Skeletal muscle satellite cell (primary cell): ENCODE measurements around the gene NUDC.

Source experiments
- H3K27me3 ChIP-seq: 2 replicates; pipeline ENCODE4 v1.7.0; 2013; ENCODE audit warnings: low read length; ENCODE audit not compliant: control insufficient read depth, insufficient read depth
- H3K36me3 ChIP-seq: 2 replicates; pipeline ENCODE4 v1.7.0; 2013; ENCODE audit warnings: mild to moderate bottlenecking, control low read depth, low read length; ENCODE audit not compliant: insufficient read depth
- H3K4me1 ChIP-seq: 2 replicates; pipeline ENCODE4 v1.7.0; 2013; ENCODE audit warnings: low read length; ENCODE audit not compliant: control insufficient read depth, insufficient read depth
- H3K4me2 ChIP-seq: 2 replicates; pipeline ENCODE4 v1.7.0; 2013; ENCODE audit warnings: mild to moderate bottlenecking, low read length
- H3K4me3 ChIP-seq: 2 replicates; pipeline ENCODE4 v1.7.0; 2013; ENCODE audit warnings: low read length
- H3K9ac ChIP-seq: 2 replicates; pipeline ENCODE4 v1.7.0; 2013; ENCODE audit warnings: mild to moderate bottlenecking, low read depth, low read length, moderate library complexity
- H3K9me3 ChIP-seq: replicated peaks from 2 replicates; pipeline ENCODE4 v1.7.0; 2013; ENCODE audit warnings: mild to moderate bottlenecking, control low read depth, low read length

Gene NUDC

DNA sequence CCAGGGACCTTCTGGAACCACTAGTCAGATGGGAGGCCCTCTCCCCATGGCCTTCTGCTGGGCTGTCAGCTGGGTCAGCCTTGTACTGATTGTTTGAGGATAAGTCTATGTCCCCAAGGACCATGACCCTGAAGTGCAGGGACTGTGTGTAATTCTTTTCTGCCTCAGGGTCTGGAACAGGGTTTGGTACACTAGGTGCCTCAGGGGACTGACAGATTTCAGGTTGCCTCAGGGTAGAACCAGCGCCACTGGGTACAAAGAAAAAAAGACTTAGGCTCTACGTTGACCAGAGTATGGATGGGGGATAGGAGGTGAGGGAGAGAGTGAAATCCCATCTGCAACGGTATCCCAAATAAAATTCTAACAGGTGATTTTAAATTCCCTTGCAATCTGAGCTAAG is 35.8 kb downstream of the NUDC start:
- no peak overlapping the region for H3K4me2 ChIP-seq
- H3K4me1 ChIP-seq: peaks cover 27% of the 10 kb centered on the region
- H3K4me3 ChIP-seq: no peak overlapping the region
- H3K27me3 ChIP-seq: peaks cover 16% of the 10 kb centered on the region
- H3K9ac ChIP-seq: no peak overlapping the region
- peaks cover 4% of the 10 kb centered on the region for H3K9me3 ChIP-seq
- H3K36me3 ChIP-seq: no peaks in the 10 kb centered on the region

DNA sequence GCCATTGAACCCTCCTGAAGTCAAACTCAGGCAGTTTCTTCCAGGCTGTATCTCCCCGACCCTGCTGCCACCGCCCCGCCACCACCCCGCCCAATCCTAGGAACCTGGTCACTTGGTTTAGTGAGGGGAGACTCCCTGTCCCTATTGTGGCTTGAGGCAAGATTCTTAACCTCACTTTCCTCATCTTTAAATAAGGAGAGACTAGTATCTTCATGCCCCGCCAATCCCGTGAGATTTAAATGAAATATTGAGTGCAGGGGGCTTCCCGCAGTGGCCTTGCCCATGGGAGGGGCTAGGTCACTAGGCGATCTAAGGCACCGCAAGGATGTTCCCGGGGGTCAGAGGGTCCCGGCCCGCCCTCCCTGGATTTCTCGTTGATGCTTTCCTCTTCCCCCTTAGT is 37.7 kb downstream of the NUDC start:
- Histone ChIP-seq H3K9me3 (peaks cover 4% of the 10 kb centered on the region), H3K27me3 (peaks cover 16% of the 10 kb centered on the region), H3K4me2 (peak overlapping the region; percentile 85), H3K9ac (no peak overlapping the region), H3K4me1 (peaks cover 29% of the 10 kb centered on the region), H3K4me3 (no peak overlapping the region), H3K36me3 (no peaks in the 10 kb centered on the region)

GRCh38 chr1:26959722-26960624 is 38.4 kb downstream of the NUDC start, which contains the start of gene KDF1:
Gene KDF1, minus strand, starts transcription at chr1:26960468. Its CDS starts 8,088 bp downstream, at chr1:26952380.
- H3K4me3 ChIP-seq: peak within 1 kb of the TSS; percentile 52
- peaks cover 16% of the 10 kb centered on the region for H3K27me3 ChIP-seq
- peak within 1 kb of the TSS; percentile 85 for H3K4me2 ChIP-seq
- H3K4me1 ChIP-seq: peaks cover 29% of the 10 kb centered on the region
- H3K36me3 ChIP-seq: no peaks in the 10 kb centered on the region
- peaks cover 4% of the 10 kb centered on the region for H3K9me3 ChIP-seq
- H3K9ac ChIP-seq: peak within 1 kb of the TSS; percentile 46

GRCh38 chr1:26960625-26960966 is 39.1 kb downstream of the NUDC start:
- H3K4me2 ChIP-seq: peak overlapping the region; percentile 85
- H3K27me3 ChIP-seq: peaks cover 16% of the 10 kb centered on the region
- peaks cover 4% of the 10 kb centered on the region for H3K9me3 ChIP-seq
- H3K9ac ChIP-seq: no peak overlapping the region
- H3K4me3 ChIP-seq: no peak overlapping the region
- no peaks in the 10 kb centered on the region for H3K36me3 ChIP-seq
- peaks cover 29% of the 10 kb centered on the region for H3K4me1 ChIP-seq

DNA sequence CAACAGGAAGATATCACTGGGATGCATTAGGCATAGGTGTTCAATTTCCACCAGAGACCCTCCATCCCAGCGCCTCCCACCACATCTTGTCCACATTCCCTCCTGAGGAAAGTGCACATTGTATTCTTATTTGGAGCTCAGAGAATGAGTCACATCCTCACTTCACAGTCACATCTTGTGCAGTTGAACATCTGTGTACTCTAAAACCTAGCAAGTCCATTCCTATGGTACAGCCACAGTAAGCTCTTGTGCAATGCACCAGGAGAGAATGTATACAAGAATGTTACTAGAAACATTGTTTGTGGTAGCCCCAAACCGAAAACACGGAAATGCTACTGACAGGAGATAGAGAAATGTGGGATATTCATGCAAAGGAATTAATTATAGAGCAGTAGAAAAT is 40.3 kb downstream of the NUDC start:
- no peak overlapping the region for H3K9ac ChIP-seq
- no peaks in the 10 kb centered on the region for H3K36me3 ChIP-seq
- H3K4me3 ChIP-seq: no peak overlapping the region
- peak overlapping the region; percentile 32 for H3K4me2 ChIP-seq
- H3K27me3 ChIP-seq: peaks cover 16% of the 10 kb centered on the region
- no peaks in the 10 kb centered on the region for H3K9me3 ChIP-seq
- peaks cover 29% of the 10 kb centered on the region for H3K4me1 ChIP-seq

GRCh38 chr1:26965213-26965612 is 43.7 kb downstream of the NUDC start:
- no peaks in the 10 kb centered on the region for H3K9me3 ChIP-seq
- H3K9ac ChIP-seq: no peak overlapping the region
- peaks cover 9% of the 10 kb centered on the region for H3K27me3 ChIP-seq
- peaks cover 21% of the 10 kb centered on the region for H3K4me1 ChIP-seq
- no peak overlapping the region for H3K4me2 ChIP-seq
- H3K36me3 ChIP-seq: no peaks in the 10 kb centered on the region
- H3K4me3 ChIP-seq: no peak overlapping the region

- Histone ChIP-seq H3K4me1 (peaks cover 17% of the 10 kb centered on the region), H3K9me3 (no peaks in the 10 kb centered on the region), H3K27me3 (peaks cover 9% of the 10 kb centered on the region), H3K36me3 (no peaks in the 10 kb centered on the region), H3K4me2 (no peak overlapping the region), H3K9ac (no peak overlapping the region), H3K4me3 (no peak overlapping the region)
Measured at GRCh38 chr1:26965628-26966027, 44.1 kb downstream of the NUDC start.

DNA sequence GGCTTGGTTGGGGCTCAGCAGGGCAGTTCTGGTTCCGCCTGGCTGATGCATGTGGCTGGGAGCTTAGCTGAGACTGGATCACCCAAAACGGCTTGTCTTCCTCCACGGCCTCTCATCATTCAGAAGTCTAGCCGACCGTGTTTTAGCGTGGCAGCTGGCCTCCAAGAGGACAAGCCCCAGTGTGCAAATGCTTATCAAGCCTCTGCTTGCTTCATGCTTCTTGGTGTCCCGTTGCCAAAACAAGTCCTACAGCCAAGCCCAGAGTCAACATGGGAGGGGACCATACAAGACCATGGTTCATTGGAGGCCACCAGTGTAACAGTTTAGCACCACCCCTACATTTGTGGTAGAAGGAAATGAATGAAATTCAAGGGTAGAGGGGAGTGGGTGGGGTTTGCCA is 49.3 kb downstream of the NUDC start:
- Histone ChIP-seq H3K9me3 (no peaks in the 10 kb centered on the region), H3K27me3 (peaks cover 17% of the 10 kb centered on the region), H3K4me3 (no peak overlapping the region), H3K4me1 (peaks cover 5% of the 10 kb centered on the region), H3K4me2 (no peak overlapping the region), H3K36me3 (no peaks in the 10 kb centered on the region), H3K9ac (no peak overlapping the region)

DNA sequence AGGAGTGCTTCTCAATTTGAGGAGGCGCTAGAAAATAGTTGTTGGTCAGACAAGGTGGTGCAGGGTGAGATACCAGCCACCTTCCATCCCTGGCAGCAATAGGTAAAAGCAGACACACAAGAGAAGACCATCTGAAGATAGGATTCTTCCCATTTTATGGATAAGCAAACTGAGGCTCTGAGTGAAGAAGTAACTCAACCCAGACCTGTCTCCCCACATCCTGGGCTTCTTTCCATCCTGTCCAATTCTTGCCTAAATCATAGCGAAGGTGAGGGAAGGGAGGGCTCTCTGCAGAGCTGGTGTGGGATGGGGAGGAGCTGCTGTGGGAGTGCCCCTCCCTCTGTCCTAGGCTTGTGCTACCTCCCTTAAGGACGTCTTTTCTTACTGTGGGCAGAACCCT is 50.0 kb downstream of the NUDC start:
- H3K9ac ChIP-seq: no peak overlapping the region
- no peak overlapping the region for H3K4me3 ChIP-seq
- H3K27me3 ChIP-seq: peaks cover 17% of the 10 kb centered on the region
- H3K4me1 ChIP-seq: peaks cover 5% of the 10 kb centered on the region
- H3K4me2 ChIP-seq: no peak overlapping the region
- H3K36me3 ChIP-seq: no peaks in the 10 kb centered on the region
- H3K9me3 ChIP-seq: no peaks in the 10 kb centered on the region

- Histone ChIP-seq H3K4me3 (no peak overlapping the region), H3K36me3 (no peaks in the 10 kb centered on the region), H3K27me3 (peaks cover 17% of the 10 kb centered on the region), H3K4me1 (peaks cover 5% of the 10 kb centered on the region), H3K9me3 (no peaks in the 10 kb centered on the region), H3K9ac (no peak overlapping the region), H3K4me2 (no peak overlapping the region)
Measured at GRCh38 chr1:26972390-26972789, 50.8 kb downstream of the NUDC start.

DNA sequence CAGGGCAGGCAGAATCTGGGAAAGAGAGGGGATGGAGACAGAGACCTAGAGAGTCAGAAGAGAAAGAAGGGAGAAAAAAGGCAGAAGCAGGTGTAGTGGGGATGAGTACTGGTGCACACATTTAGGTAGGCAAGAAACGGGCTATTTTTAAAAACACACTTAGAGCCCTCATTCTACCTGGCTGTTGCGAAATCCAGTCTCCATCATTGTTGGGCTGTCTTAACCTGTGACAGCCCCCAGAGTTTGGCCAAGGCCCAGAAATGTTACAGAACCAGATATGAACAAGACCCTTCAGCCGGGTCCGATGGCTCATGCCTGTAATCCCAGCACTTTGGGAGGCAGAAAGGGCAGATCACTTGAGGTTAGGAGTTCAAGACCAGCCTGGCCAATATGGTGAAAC is 51.3 kb downstream of the NUDC start:
- no peaks in the 10 kb centered on the region for H3K9me3 ChIP-seq
- no peaks in the 10 kb centered on the region for H3K36me3 ChIP-seq
- no peak overlapping the region for H3K9ac ChIP-seq
- H3K27me3 ChIP-seq: peaks cover 17% of the 10 kb centered on the region
- H3K4me3 ChIP-seq: no peak overlapping the region
- no peak overlapping the region for H3K4me2 ChIP-seq
- H3K4me1 ChIP-seq: peaks cover 5% of the 10 kb centered on the region
